SU-DHL-6 (cell line): ENCODE measurements around the gene ADIPOR2.

Experiments used
- H2AFZ ChIP-seq: fragments of 200-600 bp; sonication (generic); 2 replicates; pipeline ENCODE4 v1.6.1; 2014; ENCODE audit warnings: low read depth, mild to moderate bottlenecking, moderate library complexity, mixed read lengths, antibody characterized with exemption, low read length; ENCODE audit not compliant: severe bottlenecking
- H3F3A ChIP-seq: fragments of 200-600 bp; shearing (Covaris generic); 2 replicates; pipeline ENCODE4 v1.6.0; 2016; ENCODE audit warnings: antibody characterized with exemption, mild to moderate bottlenecking; ENCODE audit not compliant: insufficient read depth
- H3K27ac ChIP-seq: fragments of 200-600 bp; sonication (generic); 2 replicates; pipeline ENCODE4 v1.5.1; 2016; ENCODE audit warnings: low read depth, mild to moderate bottlenecking, low read length, moderate library complexity, mixed read lengths
- H3K27me3 ChIP-seq: fragments of 200-600 bp; sonication (generic), shearing (Covaris generic); 2 replicates; pipeline ENCODE4 v1.6.0; 2014; ENCODE audit warnings: mild to moderate bottlenecking, low read length
- H3K36me3 ChIP-seq: fragments of 200-600 bp; sonication (generic); 2 replicates; pipeline ENCODE4 v1.6.1; 2014; ENCODE audit warnings: mild to moderate bottlenecking, low read length, mixed read lengths
- H3K4me2 ChIP-seq: fragments of 300-600, 200-600 bp; shearing (Covaris generic), sonication (generic); 2 replicates; pipeline ENCODE4 v1.6.0; 2014; ENCODE audit warnings: low read length, low read depth, mild to moderate bottlenecking; ENCODE audit not compliant: poor library complexity, severe bottlenecking
- H3K4me3 ChIP-seq: fragments of 200-600 bp; sonication (generic); 2 replicates; pipeline ENCODE4 v1.5.1; 2014; ENCODE audit warnings: antibody characterized with exemption, low read length, mild to moderate bottlenecking, mixed read lengths; ENCODE audit not compliant: insufficient read depth, poor library complexity, severe bottlenecking
- H3K79me2 ChIP-seq: fragments of 200-600 bp; sonication (generic); 2 replicates; pipeline ENCODE4 v1.6.1; 2014; ENCODE audit warnings: mild to moderate bottlenecking, low read length, moderate library complexity; ENCODE audit not compliant: insufficient read depth
- H3K9ac ChIP-seq: fragments of 200-600 bp; sonication (generic); 2 replicates; pipeline ENCODE4 v1.7.0; 2014; ENCODE audit warnings: mild to moderate bottlenecking, low read length
- H3K9me2 ChIP-seq: fragments of 200-600 bp; sonication (generic); replicated peaks from 2 replicates; pipeline ENCODE4 v1.6.1; 2014; ENCODE audit warnings: low read length; ENCODE audit not compliant: insufficient read depth
- H3K9me3 ChIP-seq: fragments of 200-600 bp; sonication (generic); 2 replicates; pipeline ENCODE4 v1.6.1; 2014; ENCODE audit warnings: low read length, mixed read lengths; ENCODE audit not compliant: insufficient read depth
- H4K20me1 ChIP-seq: fragments of 200-600 bp; sonication (generic); 2 replicates; pipeline ENCODE4 v1.6.1; 2014; ENCODE audit warnings: low read depth, mild to moderate bottlenecking, antibody characterized with exemption, low read length, moderate library complexity, mixed read lengths
- CTCF ChIP-seq: fragments of 200-600 bp; sonication (generic); IDR thresholded peaks from one replicate; pipeline ENCODE4 v1.5.1; 2017; ENCODE audit warnings: antibody characterized with exemption, mild to moderate bottlenecking, low read length, moderate library complexity; ENCODE audit not compliant: insufficient read depth, poor library complexity, severe bottlenecking
- EZH2phosphoT487 ChIP-seq: fragments of 200-600 bp; sonication (generic), shearing (Covaris generic); conservative IDR thresholded peaks from 2 replicates; pipeline ENCODE4 v1.6.1; 2018; ENCODE audit warnings: mild to moderate bottlenecking, antibody characterized with exemption, low read length, moderate library complexity, mixed read lengths

ADIPOR2 gene

GRCh38 chr12:1650978-1651361 lies 39.9 kb upstream of the ADIPOR2 start:
- Histone ChIP-seq H3K79me2 (no peaks in the 10 kb centered on the region), H3F3A (no peaks in the 10 kb centered on the region), H3K9ac (no peak overlapping the region), H2AFZ (no peak overlapping the region), H3K36me3 (no peaks in the 10 kb centered on the region), H3K9me2 (no peaks in the 10 kb centered on the region), H3K4me2 (no peak overlapping the region), H3K4me3 (no peak overlapping the region), H3K27me3 (no peaks in the 10 kb centered on the region), H3K9me3 (no peaks in the 10 kb centered on the region), H4K20me1 (no peaks in the 10 kb centered on the region), H3K27ac (no peak overlapping the region)
- TF ChIP-seq CTCF, result no peak
- no peak for TF ChIP-seq EZH2phosphoT487

GRCh38 chr12:1651946-1652345 lies 38.9 kb upstream of the ADIPOR2 start:
- Histone ChIP-seq H3F3A (no peaks in the 10 kb centered on the region), H3K4me3 (no peak overlapping the region), H3K9ac (no peak overlapping the region), H3K27ac (no peak overlapping the region), H3K4me2 (no peak overlapping the region), H4K20me1 (no peaks in the 10 kb centered on the region), H3K79me2 (no peaks in the 10 kb centered on the region), H2AFZ (no peak overlapping the region), H3K9me3 (no peaks in the 10 kb centered on the region), H3K27me3 (no peaks in the 10 kb centered on the region), H3K36me3 (no peaks in the 10 kb centered on the region), H3K9me2 (no peaks in the 10 kb centered on the region)
- TF ChIP-seq CTCF, result no peak

- H3F3A ChIP-seq, result peaks cover 13% of the 10 kb centered on the region; the same call in 1 of the 2 replicates
- H3K9me2 ChIP-seq, result no peaks in the 10 kb centered on the region
- no peak overlapping the region for H3K27ac ChIP-seq
- no peak overlapping the region for H3K9ac ChIP-seq
- H3K27me3 ChIP-seq, result no peaks in the 10 kb centered on the region
- H3K79me2 ChIP-seq, result no peaks in the 10 kb centered on the region
- H3K4me3 ChIP-seq, result no peak overlapping the region
- H3K9me3 ChIP-seq, result no peaks in the 10 kb centered on the region
- no peak overlapping the region for H3K4me2 ChIP-seq
- no peaks in the 10 kb centered on the region for H3K36me3 ChIP-seq
- TF ChIP-seq EZH2phosphoT487 (no peak), CTCF (no peak)
- H4K20me1 ChIP-seq, result no peaks in the 10 kb centered on the region
- H2AFZ ChIP-seq, result no peak overlapping the region
These were observed 35.6 kb upstream of the ADIPOR2 start for GRCh38 chr12:1655225-1655788.
